K562 (cell line): Measurements from ENCODE around the gene OBSCN. TPM values are rescaled to one million over a fixed set of nuclear protein-coding genes. Genes with fewer than 3 reads are reported as not detected.

Source experiments
- ATAC-seq: fragments of 200-7000 bp; cut with Tn5 transposase; 3 replicates; pipeline ENCODE4 v1.9.1; 2020; ENCODE audit warnings: moderate library complexity
- BruUV-seq: library from RNA; stranded (reverse); fragments of 400-500 nt; replicated peaks from 2 replicates; lab custom pipeline; 2021; lab: Mats Ljungman, UMichigan
- CTCF ChIA-PET: fragments of 300-600 bp; formaldehyde crosslinking; extraction: SDS; loops from one replicate; lab custom pipeline; 2021; ENCODE audit warnings: low intra/inter-chr PET ratio; lab: Yijun Ruan, JAX
- POLR2A ChIA-PET: fragments of 300-600, 350-650 bp; sonication (Branson Sonifier 250); formaldehyde crosslinking; extraction: SDS; loops from one replicate; lab custom pipeline; 2021; ENCODE audit warnings: antibody characterized with exemption, inconsistent platforms; lab: Yijun Ruan, JAX
- DNase-seq, 4 experiments: peaks; one replicate each; pipeline versions ENCODE4 v3.0.0 to v3.0.0-alpha.2; 2011 to 2018; ENCODE audit warnings: low spot score in 3 of 4, mixed read lengths in 3 of 4; ENCODE audit errors: extremely low read depth in 1 of 4
- FAIRE-seq: peaks from 2 replicates; lab custom pipeline; 2011; peaks lifted over from hg19 to GRCh38; lab: Jason Lieb, UNC
- H2AFZ ChIP-seq: 2 replicates; pipeline ENCODE4 v1.6.0; 2011; ENCODE audit warnings: low read depth, low read length, control low read depth, inconsistent platforms
- H3K27ac ChIP-seq: fragments of 200-600 bp; 3 replicates; pipeline ENCODE4 v1.8.0; 2011; ENCODE audit warnings: low read depth, mild to moderate bottlenecking, control low read depth, inconsistent platforms, low read length, moderate library complexity, mixed read lengths; ENCODE audit errors: extremely low read depth
- H3K27me3 ChIP-seq, 2 experiments: fragments of 300-600 bp in 1 of 2; 2 replicates in 1 of 2; 3 replicates in 1 of 2; pipeline versions ENCODE4 v1.6.0 to v1.8.0; 2011; ENCODE audit warnings: inconsistent platforms in 2 of 2, low read length in 2 of 2, mild to moderate bottlenecking in 1 of 2, mixed read lengths in 1 of 2, moderate library complexity in 1 of 2; ENCODE audit not compliant: control insufficient read depth in 2 of 2, insufficient read depth in 2 of 2
- H3K36me3 ChIP-seq: fragments of 300-600 bp; 3 replicates; pipeline ENCODE4 v1.8.0; 2011; ENCODE audit warnings: mild to moderate bottlenecking, low read length, inconsistent platforms; ENCODE audit not compliant: control insufficient read depth, insufficient read depth
- H3K4me1 ChIP-seq, 2 experiments: fragments of 200-600 bp in 1 of 2; replicated peaks in 1 of 2; 2 replicates in 1 of 2; 3 replicates in 1 of 2; pipeline versions ENCODE4 v1.5.1 to v1.8.0; 2011; ENCODE audit warnings: inconsistent platforms in 2 of 2, low read length in 2 of 2, mild to moderate bottlenecking in 1 of 2, mixed read lengths in 1 of 2, moderate library complexity in 1 of 2; ENCODE audit not compliant: control insufficient read depth in 2 of 2, insufficient read depth in 2 of 2
- H3K4me2 ChIP-seq: 2 replicates; pipeline ENCODE4 v1.6.1; 2011; ENCODE audit warnings: low read length, control low read depth, inconsistent platforms, mixed read lengths; ENCODE audit not compliant: insufficient read depth
- H3K4me3 ChIP-seq: fragments of 200-600 bp; sonication (generic), shearing (Covaris generic); 2 replicates; pipeline ENCODE4 v1.5.1; 2016; ENCODE audit warnings: control low read depth, inconsistent platforms
- H3K79me2 ChIP-seq: fragments of 200-600 bp; 3 replicates; pipeline ENCODE4 v1.8.0; 2011; ENCODE audit warnings: low read length, inconsistent platforms; ENCODE audit not compliant: control insufficient read depth, insufficient read depth
- H3K9ac ChIP-seq, 2 experiments: 2 replicates each; pipeline versions ENCODE4 v1.6.0 to v1.6.1; 2011; ENCODE audit warnings: low read depth in 2 of 2, low read length in 2 of 2, control low read depth in 1 of 2, inconsistent platforms in 1 of 2, mild to moderate bottlenecking in 1 of 2, mixed read lengths in 1 of 2; ENCODE audit not compliant: insufficient read depth in 1 of 2
- H3K9me1 ChIP-seq: one replicate; pipeline ENCODE4 v1.6.0; 2011; ENCODE audit warnings: inconsistent platforms, mild to moderate bottlenecking, low read length, moderate library complexity; ENCODE audit not compliant: control insufficient read depth, insufficient read depth
- H3K9me3 ChIP-seq: replicated peaks from 2 replicates; pipeline ENCODE4 v1.5.1; 2011; ENCODE audit warnings: low read depth, low read length, inconsistent platforms; ENCODE audit not compliant: control insufficient read depth, insufficient read depth
- H4K20me1 ChIP-seq: replicated peaks from 2 replicates; pipeline ENCODE4 v1.6.1; 2011; ENCODE audit warnings: low read length, inconsistent platforms, mixed read lengths; ENCODE audit not compliant: control insufficient read depth, insufficient read depth
- GTF2E2 ChIP-seq: fragments of 200-800 bp; sonication (Bioruptor generic); IDR thresholded peaks from 2 replicates; pipeline ENCODE4 v1.6.1; 2016; ENCODE audit warnings: missing genetic modification characterization, missing compliant biosample characterization
- ID3 ChIP-seq, 2 experiments: fragments of 250-450 bp in 1 of 2; fragments of 450-650 bp in 1 of 2; sonication (Bioruptor Pico) in 1 of 2; IDR thresholded peaks; 2 replicates each; pipeline versions ENCODE4 v1.6.1 to v1.8.0; 2016 to 2021; ENCODE audit warnings: mild to moderate bottlenecking in 2 of 2, moderate library complexity in 2 of 2, missing compliant biosample characterization in 1 of 2, missing genetic modification characterization in 1 of 2
- MED1 ChIP-seq: sonication (generic); formaldehyde crosslinking; IDR thresholded peaks from 2 replicates; pipeline ENCODE4 v1.8.1; 2023; ENCODE audit warnings: missing genetic modification reagents, borderline replicate concordance
- NCOA6 ChIP-seq: fragments of 450-650 bp; IDR thresholded peaks from 2 replicates; pipeline ENCODE4 v1.6.1; 2017; ENCODE audit warnings: mild to moderate bottlenecking
- NR2C2 ChIP-seq, 2 experiments: fragments of 200-800 bp in 1 of 2; sonication (Bioruptor generic) in 1 of 2; sonication (generic) in 1 of 2; formaldehyde crosslinking in 1 of 2; IDR thresholded peaks; 2 replicates each; pipeline versions ENCODE4 v1.6.1 to v1.8.0; 2016 to 2022; ENCODE audit warnings: mild to moderate bottlenecking in 1 of 2, missing compliant biosample characterization in 1 of 2, missing genetic modification characterization in 1 of 2, missing genetic modification reagents in 1 of 2
- PHF21A ChIP-seq: fragments of 450-650 bp; IDR thresholded peaks from 2 replicates; pipeline ENCODE4 v1.6.1; 2017; ENCODE audit warnings: low read depth, borderline replicate concordance
- SAP30 ChIP-seq: fragments of 200-600 bp; sonication (generic); IDR thresholded peaks from 2 replicates; pipeline ENCODE4 v1.6.1; 2012; ENCODE audit warnings: borderline replicate concordance, low read depth, mild to moderate bottlenecking, moderate library complexity, low read length, control low read depth, inconsistent platforms; ENCODE audit not compliant: insufficient read depth, poor library complexity, severe bottlenecking
- SMARCA4 ChIP-seq: fragments of 450-650 bp; IDR thresholded peaks from 2 replicates; pipeline ENCODE4 v1.6.1; 2016
- SMARCE1 ChIP-seq: fragments of 450-650 bp; IDR thresholded peaks from 2 replicates; pipeline ENCODE4 v1.7.1; 2016; ENCODE audit warnings: mild to moderate bottlenecking
- ZBTB43 ChIP-seq: sonication (generic); formaldehyde crosslinking; IDR thresholded peaks from 2 replicates; pipeline ENCODE4 v1.8.0; 2023; ENCODE audit warnings: mild to moderate bottlenecking, missing genetic modification reagents
- ZNF24 ChIP-seq: fragments of 450-650 bp; IDR thresholded peaks from 2 replicates; pipeline ENCODE4 v1.6.1; 2016
- ZNF316 ChIP-seq: fragments of 450-650 bp; IDR thresholded peaks from 2 replicates; pipeline ENCODE4 v1.6.1; 2016
- ZNF384 ChIP-seq: IDR thresholded peaks from 2 replicates; pipeline ENCODE4 v1.6.1; 2012; ENCODE audit warnings: low read depth, low read length, improper control_type of control experiment
- WGBS: fragments of 100-300 bp; shearing (Covaris generic); methylation state at CpG from one replicate; pipeline ENCODE4 v1.1.6; 2016; ENCODE audit warnings: low coverage, mixed read lengths; ENCODE audit not compliant: insufficient coverage; ENCODE audit errors: missing lambda C conversion rate; 5-methylcytosine and 5-hydroxymethylcytosine counted together
- in situ Hi-C: fragments of 300-500 bp; cut with MboI; formaldehyde crosslinking; loops from 4 replicates; pipeline ENCODE4 v1.15.0; 2018; ENCODE audit warnings: inconsistent platforms, mixed read lengths
- intact Hi-C: fragments of 100-400 bp; cut with micrococcal nuclease; formaldehyde crosslinking; loops from 2 replicates; pipeline ENCODE4 v1.14.2; 2022
- polyA plus RNA-seq, 8 experiments: library from polyadenylated mRNA; depleted of rRNA in 4 of 8; stranded (reverse) in 5 of 8; unstranded in 3 of 8; fragments of >200 nt; fragmentation: Nextera tagmentation in 2 of 8; fragmentation: Illumina TruSeq in 1 of 8; extraction: Ambion mirVana in 2 of 8; extraction: Trizol in 1 of 8; gene quantifications; 2 replicates each; pipeline versions ENCODE4 v1.2.1 to v1.2.3, GENCODE V29; 2011 to 2014; ENCODE audit warnings: inconsistent platforms in 1 of 8, missing spikeins in 1 of 8
- total RNA-seq, 7 experiments: library from RNA; depleted of rRNA in 6 of 7; stranded (reverse); fragments of >200 nt in 6 of 7; fragmentation: Illumina TruSeq in 2 of 7; extraction: Trizol in 2 of 7; gene quantifications; 2 replicates each; pipeline versions ENCODE4 v1.2.1 to v1.2.3, GENCODE V29; 2011 to 2021; ENCODE audit warnings: low replicate concordance in 1 of 7

The OBSCN gene
- total and polyA plus RNA-seq, 9 of the 15 experiments (the other 6 are each of a cell fraction or from before 2014, with no cell fraction given): 0.18 to 19.7 (median 3.6) TPM

- peaks cover 4 to 43% of the 10 kb centered on the region in 2 experiments; a peak in 4 of 5 replicates for H3K4me1 ChIP-seq
- H3K27me3 ChIP-seq: no peaks in the 10 kb centered on the region
- in situ Hi-C loops (no loop called here), intact Hi-C loops (no loop called here)
- peaks cover 7% of the 10 kb centered on the region; the same call in 1 of the 3 replicates for H3K36me3 ChIP-seq
- H3K4me2 ChIP-seq: no peak overlapping the region
- H3K27ac ChIP-seq: no peak overlapping the region
- ChIA-PET POLR2A (interaction anchor here (0.6 kb wide), 1 partner anchor 12 kb away, joined by 5 read pairs; no protein-coding TSS in a partner anchor), CTCF (interaction anchor here (0.6 kb wide), 1 partner anchor 249 kb away, joined by 3 read pairs; no protein-coding TSS in a partner anchor)
- WGBS: 20% methylated on average over 1 of the region's 1 CpG
- no peaks in the 10 kb centered on the region for H4K20me1 ChIP-seq
- FAIRE-seq (no peak), DNase-seq (no peak), ATAC-seq (no peak)
- no TSS peak for BruUV-seq
- no peak overlapping the region for H3K4me3 ChIP-seq
- H3K9me3 ChIP-seq: no peaks in the 10 kb centered on the region
- H3K9me1 ChIP-seq: peaks cover 5% of the 10 kb centered on the region
- no peak overlapping the region for H2AFZ ChIP-seq
- no peak overlapping the region for H3K9ac ChIP-seq
- no peaks in the 10 kb centered on the region for H3K79me2 ChIP-seq
- TF ChIP-seq ZNF316 (no peak), NR2C2 (CRISPR knock-in tag; IDR thresholded peaks at IDR 0.05) (no peak), NR2C2 (tag; IDR thresholded peaks at IDR 0.05) (no peak), SMARCA4 (no peak), ID3 (CRISPR knock-in tag; IDR thresholded peaks at IDR 0.05) (no peak), ID3 (tag; IDR thresholded peaks at IDR 0.05) (0 out of 2 replicates have a peak, but pooled peaks have one; percentile 18), ZNF24 (no peak), SMARCE1 (no peak), ZBTB43 (CRISPR knock-in tag) (no peak), GTF2E2 (tag) (no peak), SAP30 (no peak), PHF21A (no peak), NCOA6 (no peak), ZNF384 (peak; percentile 90), MED1 (no peak)
These were observed 62.2 kb downstream of the OBSCN start for GRCh38 chr1:228270032-228270431.
